A673 (cell line): ENCODE results near the gene CCDC13. TPM values are rescaled to one million over a fixed set of nuclear protein-coding genes. Genes with fewer than 3 reads are reported as not detected.

Experiments used
- BruUV-seq: library from RNA; stranded (reverse); fragments of 400-500 nt; replicated peaks from 2 replicates; lab custom pipeline; 2021; lab: Mats Ljungman, UMichigan
- CTCF ChIA-PET: fragments of 300-600 bp; sonication (Branson Sonifier 250); formaldehyde crosslinking; loops from one replicate; lab custom pipeline; 2022; ENCODE audit warnings: antibody characterized with exemption; lab: Charles Lee
- POLR2A ChIA-PET: fragments of 300-600 bp; sonication (Branson Sonifier 250); formaldehyde crosslinking; loops from one replicate; lab custom pipeline; 2022; ENCODE audit warnings: antibody characterized with exemption; ENCODE audit not compliant: low non-redundant PET; lab: Charles Lee
- DNase-seq: peaks from one replicate; pipeline ENCODE4 v3.0.0-alpha.2; 2015; ENCODE audit warnings: low spot score
- H3K27ac ChIP-seq: fragments of 200-600 bp; sonication (generic); 2 replicates; pipeline ENCODE4 v1.5.1; 2016; ENCODE audit warnings: mixed run types, low read depth, mild to moderate bottlenecking, mixed read lengths, antibody characterized with exemption, low read length; ENCODE audit not compliant: poor library complexity, severe bottlenecking
- H3K27me3 ChIP-seq: fragments of 200-600 bp; sonication (generic); replicated peaks from 2 replicates; pipeline ENCODE4 v1.6.1; 2017; ENCODE audit warnings: mixed run types, low read depth, mild to moderate bottlenecking, mixed read lengths, antibody characterized with exemption, low read length; ENCODE audit not compliant: insufficient read depth, poor library complexity
- H3K36me3 ChIP-seq: fragments of 200-600 bp; sonication (generic); 2 replicates; pipeline ENCODE4 v1.6.1; 2016; ENCODE audit warnings: mixed run types, mild to moderate bottlenecking, mixed read lengths, antibody characterized with exemption, low read length; ENCODE audit not compliant: insufficient read depth, poor library complexity, severe bottlenecking
- H3K4me1 ChIP-seq: fragments of 200-600 bp; sonication (generic); 2 replicates; pipeline ENCODE4 v1.6.1; 2017; ENCODE audit warnings: mixed run types, mild to moderate bottlenecking, mixed read lengths, antibody characterized with exemption, low read length; ENCODE audit not compliant: insufficient read depth, poor library complexity, severe bottlenecking
- H3K4me3 ChIP-seq: fragments of 200-600 bp; sonication (generic); 2 replicates; pipeline ENCODE4 v1.5.1; 2016; ENCODE audit warnings: low read depth, mixed run types, mild to moderate bottlenecking, mixed read lengths, low read length; ENCODE audit not compliant: poor library complexity, severe bottlenecking
- H3K9me3 ChIP-seq: fragments of 200-600 bp; sonication (generic); 2 replicates; pipeline ENCODE4 v1.6.1; 2016; ENCODE audit warnings: mixed run types, low read depth, mild to moderate bottlenecking, mixed read lengths, antibody characterized with exemption, low read length; ENCODE audit not compliant: poor library complexity, severe bottlenecking
- EZH2 ChIP-seq: fragments of 200-600 bp; sonication (generic); IDR thresholded peaks from 2 replicates; pipeline ENCODE4 v1.6.1; 2017; ENCODE audit warnings: borderline replicate concordance, low read depth, mild to moderate bottlenecking, mixed read lengths, antibody characterized with exemption, low read length; ENCODE audit not compliant: poor library complexity, severe bottlenecking
- intact Hi-C: fragments of 100-400 bp; cut with micrococcal nuclease; formaldehyde crosslinking; loops from one replicate; pipeline ENCODE4 v1.10.0; 2022; ENCODE audit not compliant: unreplicated experiment
- total RNA-seq: library from RNA; stranded (reverse); gene quantifications from 2 replicates; pipeline ENCODE4 v1.2.3, GENCODE V29; 2021
- TF ChIP-seq, protein P1 (sequence below): fragments of 300-800, 200-600 bp; sonication (generic); conservative IDR thresholded peaks from 2 replicates; pipeline ENCODE4 v1.5.1; 2017; ENCODE audit warnings: low read depth, mild to moderate bottlenecking, antibody characterized with exemption, low read length, moderate library complexity, mixed read lengths

CCDC13 gene
- total RNA-seq, 1 experiment from 2014 or later, result not detected

DNA sequence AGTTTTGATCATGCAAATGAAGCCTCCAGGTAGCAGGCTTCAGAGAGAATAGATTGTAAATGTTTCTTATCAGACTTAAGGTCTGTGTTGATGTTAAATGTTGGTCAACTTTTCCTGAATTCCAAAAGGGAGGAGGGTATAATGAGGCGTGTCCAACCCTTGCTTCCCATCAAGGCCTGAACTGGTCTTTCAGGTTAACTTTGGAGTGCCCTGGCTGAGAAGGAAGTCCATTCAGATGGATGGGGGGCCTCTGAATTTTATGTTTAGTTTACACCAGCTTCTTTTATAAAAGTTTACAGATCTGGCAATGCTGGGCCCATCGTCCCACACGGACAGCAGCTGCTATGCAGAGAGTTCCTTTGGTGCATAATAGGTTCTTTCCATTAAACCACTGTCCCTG, 8.9 kb downstream of the CCDC13 start:
- POLR2A ChIA-PET, result no interaction called here
- BruUV-seq, result no TSS peak
- CTCF ChIA-PET, result no interaction called here

DNA sequence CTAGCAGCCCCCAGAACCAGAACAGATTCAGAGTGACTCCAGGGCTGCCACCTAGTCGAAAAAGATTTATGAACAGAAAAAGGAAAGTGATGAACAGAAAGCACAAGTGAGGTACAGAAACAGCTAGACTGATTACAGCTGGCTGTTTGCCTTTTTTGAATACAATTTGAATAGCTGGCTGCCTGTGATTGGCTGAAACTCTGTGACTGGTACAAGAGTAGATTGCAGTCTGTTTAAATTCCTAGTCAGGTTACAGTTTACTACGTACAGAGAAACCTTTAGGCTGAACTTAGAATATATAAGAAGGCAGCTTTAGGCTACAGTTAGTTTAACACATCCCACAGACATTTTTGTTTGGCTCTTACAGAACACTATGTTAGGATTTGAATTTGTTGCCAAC, 10.0 kb downstream of the CCDC13 start:
- Histone ChIP-seq H3K27me3 (no peaks in the 10 kb centered on the region), H3K36me3 (no peaks in the 10 kb centered on the region), H3K4me1 (no peaks in the 10 kb centered on the region), H3K9me3 (no peaks in the 10 kb centered on the region), H3K27ac (no peak overlapping the region), H3K4me3 (no peak overlapping the region)
- BruUV-seq, result no TSS peak
- ChIA-PET CTCF (no interaction called here), POLR2A (no interaction called here)
- TF ChIP-seq, protein P1, sequence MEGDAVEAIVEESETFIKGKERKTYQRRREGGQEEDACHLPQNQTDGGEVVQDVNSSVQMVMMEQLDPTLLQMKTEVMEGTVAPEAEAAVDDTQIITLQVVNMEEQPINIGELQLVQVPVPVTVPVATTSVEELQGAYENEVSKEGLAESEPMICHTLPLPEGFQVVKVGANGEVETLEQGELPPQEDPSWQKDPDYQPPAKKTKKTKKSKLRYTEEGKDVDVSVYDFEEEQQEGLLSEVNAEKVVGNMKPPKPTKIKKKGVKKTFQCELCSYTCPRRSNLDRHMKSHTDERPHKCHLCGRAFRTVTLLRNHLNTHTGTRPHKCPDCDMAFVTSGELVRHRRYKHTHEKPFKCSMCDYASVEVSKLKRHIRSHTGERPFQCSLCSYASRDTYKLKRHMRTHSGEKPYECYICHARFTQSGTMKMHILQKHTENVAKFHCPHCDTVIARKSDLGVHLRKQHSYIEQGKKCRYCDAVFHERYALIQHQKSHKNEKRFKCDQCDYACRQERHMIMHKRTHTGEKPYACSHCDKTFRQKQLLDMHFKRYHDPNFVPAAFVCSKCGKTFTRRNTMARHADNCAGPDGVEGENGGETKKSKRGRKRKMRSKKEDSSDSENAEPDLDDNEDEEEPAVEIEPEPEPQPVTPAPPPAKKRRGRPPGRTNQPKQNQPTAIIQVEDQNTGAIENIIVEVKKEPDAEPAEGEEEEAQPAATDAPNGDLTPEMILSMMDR, result no peak
- DNase-seq, result no peak
- intact Hi-C loops, result no loop called here

More for the DNA sequence above, 8.9 kb downstream of the CCDC13 start:
- intact Hi-C loops, result no loop called here
- Histone ChIP-seq H3K4me1 (no peaks in the 10 kb centered on the region), H3K27me3 (no peaks in the 10 kb centered on the region), H3K36me3 (no peaks in the 10 kb centered on the region), H3K4me3 (no peak overlapping the region), H3K9me3 (no peaks in the 10 kb centered on the region), H3K27ac (no peak overlapping the region)
- DNase-seq, result no peak
- TF ChIP-seq, protein P1, result no peak
- no peak for TF ChIP-seq EZH2

DNA sequence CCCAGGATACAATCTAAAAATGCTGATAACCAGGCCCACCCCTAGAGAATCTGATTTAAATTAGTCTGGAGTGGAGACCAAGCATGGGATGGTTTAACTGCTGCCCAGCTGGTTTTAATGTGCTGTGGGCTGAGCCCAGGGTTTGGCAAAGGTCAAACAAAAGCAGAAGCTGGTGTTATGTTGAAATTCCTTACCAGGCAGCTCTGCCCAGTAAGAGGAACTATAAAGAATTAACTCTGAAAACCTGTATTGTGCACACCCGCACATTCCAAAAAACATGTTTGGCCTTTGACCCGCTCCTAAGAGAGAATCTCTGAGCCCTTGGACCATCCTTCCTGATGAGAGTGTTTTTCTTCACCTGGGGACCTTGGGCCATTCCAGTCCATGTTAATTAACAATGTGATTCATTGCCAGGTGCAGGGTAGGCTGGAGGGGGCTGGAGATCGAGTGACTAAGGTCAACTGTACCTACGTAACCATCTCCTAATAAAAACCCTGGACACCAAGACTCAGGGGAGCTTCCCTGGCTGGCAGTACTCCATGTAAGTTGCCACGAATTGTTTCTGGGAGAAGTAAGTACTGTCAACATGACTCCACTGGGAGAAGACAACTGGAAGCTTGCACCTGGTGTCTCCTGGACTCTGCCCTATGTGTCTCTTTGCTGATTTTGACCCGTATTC, 10.9 kb downstream of the CCDC13 start:
- no peak for DNase-seq
- no peak overlapping the region for H3K27ac ChIP-seq
- H3K4me3 ChIP-seq, result no peak overlapping the region
- H3K4me1 ChIP-seq, result no peaks in the 10 kb centered on the region
- no peaks in the 10 kb centered on the region for H3K36me3 ChIP-seq
- intact Hi-C loops, result no loop called here
- TF ChIP-seq EZH2, result no peak
- TF ChIP-seq, protein P1, result no peak
- H3K9me3 ChIP-seq, result no peaks in the 10 kb centered on the region
- ChIA-PET POLR2A (no interaction called here), CTCF (no interaction called here)
- no TSS peak for BruUV-seq
- no peaks in the 10 kb centered on the region for H3K27me3 ChIP-seq
